Mesothelial cell of epicardium (in vitro differentiated cells): ENCODE measurements around the gene WDR46. TPM values are rescaled to one million over a fixed set of nuclear protein-coding genes. Genes with fewer than 3 reads are reported as not detected.

Experiments used
- DNase-seq, 2 experiments: peaks; one replicate each; pipeline ENCODE4 v3.0.0; 2021; ENCODE audit warnings: low spot score in 2 of 2; ENCODE audit not compliant: unreplicated experiment in 2 of 2
- H3K27ac Mint-ChIP-seq: 2 replicates; pipeline ENCODE4 v1.8.0; 2021; ENCODE audit warnings: mixed read lengths
- H3K27me3 Mint-ChIP-seq: 2 replicates; pipeline ENCODE4 v1.8.0; 2021; ENCODE audit warnings: low read depth, mixed read lengths
- H3K36me3 Mint-ChIP-seq: 2 replicates; pipeline ENCODE4 v1.8.0; 2021; ENCODE audit warnings: mixed read lengths
- H3K4me1 Mint-ChIP-seq: 2 replicates; pipeline ENCODE4 v1.8.0; 2021; ENCODE audit warnings: mixed read lengths
- H3K4me3 Mint-ChIP-seq: 2 replicates; pipeline ENCODE4 v1.8.0; 2021; ENCODE audit warnings: mild to moderate bottlenecking, moderate library complexity, mixed read lengths
- H3K9me3 Mint-ChIP-seq: 2 replicates; pipeline ENCODE4 v1.8.0; 2021; ENCODE audit warnings: mixed read lengths
- total RNA-seq: library from RNA; stranded (reverse); gene quantifications from 3 replicates; pipeline ENCODE4 v1.2.1, GENCODE V29; 2021
- TF ChIP-seq, protein P1 (sequence below): fragments of 200-600 bp; sonication (generic); IDR thresholded peaks from one replicate; pipeline ENCODE4 v1.5.0; 2021; ENCODE audit warnings: antibody characterized with exemption; ENCODE audit not compliant: unreplicated experiment

WDR46 gene, protein sequence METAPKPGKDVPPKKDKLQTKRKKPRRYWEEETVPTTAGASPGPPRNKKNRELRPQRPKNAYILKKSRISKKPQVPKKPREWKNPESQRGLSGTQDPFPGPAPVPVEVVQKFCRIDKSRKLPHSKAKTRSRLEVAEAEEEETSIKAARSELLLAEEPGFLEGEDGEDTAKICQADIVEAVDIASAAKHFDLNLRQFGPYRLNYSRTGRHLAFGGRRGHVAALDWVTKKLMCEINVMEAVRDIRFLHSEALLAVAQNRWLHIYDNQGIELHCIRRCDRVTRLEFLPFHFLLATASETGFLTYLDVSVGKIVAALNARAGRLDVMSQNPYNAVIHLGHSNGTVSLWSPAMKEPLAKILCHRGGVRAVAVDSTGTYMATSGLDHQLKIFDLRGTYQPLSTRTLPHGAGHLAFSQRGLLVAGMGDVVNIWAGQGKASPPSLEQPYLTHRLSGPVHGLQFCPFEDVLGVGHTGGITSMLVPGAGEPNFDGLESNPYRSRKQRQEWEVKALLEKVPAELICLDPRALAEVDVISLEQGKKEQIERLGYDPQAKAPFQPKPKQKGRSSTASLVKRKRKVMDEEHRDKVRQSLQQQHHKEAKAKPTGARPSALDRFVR
- total RNA-seq, result 46.2 to 53.6 TPM (median 52.0 TPM) in 3 replicates

DNA sequence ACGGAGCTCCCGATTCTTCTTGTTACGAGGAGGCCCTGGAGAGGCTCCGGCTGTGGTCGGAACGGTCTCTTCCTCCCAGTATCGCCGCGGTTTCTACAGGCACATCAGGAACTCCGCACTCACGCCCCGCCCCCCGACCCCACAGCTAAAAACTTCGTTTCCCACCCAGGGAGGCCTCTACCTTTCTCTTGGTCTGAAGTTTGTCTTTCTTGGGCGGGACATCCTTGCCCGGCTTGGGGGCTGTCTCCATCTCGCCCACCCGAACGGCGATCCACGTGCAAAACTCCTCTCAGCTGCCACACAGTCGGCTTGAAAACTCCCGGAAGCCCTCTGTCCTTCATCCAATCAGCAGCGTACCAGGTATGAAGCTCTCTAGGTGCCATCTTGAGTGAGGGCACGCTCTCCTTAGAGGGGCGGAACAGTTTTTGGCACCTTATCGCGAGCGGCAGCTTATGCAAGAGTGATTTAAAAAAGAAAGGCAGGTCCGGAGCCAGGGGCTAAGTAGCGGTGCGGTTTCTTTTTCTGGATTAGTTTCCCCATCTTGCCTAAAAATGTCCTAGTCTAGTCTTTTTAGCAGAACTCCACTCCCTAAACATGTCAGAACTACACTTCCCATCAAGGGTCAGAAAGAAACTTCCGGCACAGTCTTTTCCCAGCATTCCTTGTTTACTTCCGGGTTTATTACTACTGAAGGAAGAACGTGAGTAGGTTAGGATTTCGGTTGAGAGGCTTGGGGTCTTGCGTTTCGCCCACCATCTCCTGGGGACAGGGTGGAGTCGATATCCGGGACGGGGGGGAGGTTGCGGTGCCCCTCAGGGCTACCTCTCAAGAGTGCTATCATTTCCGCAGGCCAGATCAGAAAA, at the start of gene WDR46, which contains the start of gene PFDN6:
Gene WDR46, minus strand, starts transcription at position 319 of the 863 bp plus-strand sequence. Its CDS starts 69 bp downstream, at position 250.
Gene PFDN6, plus strand, starts transcription at position 681 of the 863 bp plus-strand sequence. CDS start 256 bp downstream, outside the sequence.
- DNase-seq, result peak in 1 of 2 experiments; percentile 75
- peak within 1 kb of the TSS; percentile 99 for H3K27ac Mint-ChIP-seq
- H3K36me3 Mint-ChIP-seq, result peaks cover 12% of the 10 kb centered on the region
- no peaks in the 10 kb centered on the region for H3K27me3 Mint-ChIP-seq
- H3K4me3 Mint-ChIP-seq, result peak within 1 kb of the TSS; percentile 99
- no peaks in the 10 kb centered on the region for H3K9me3 Mint-ChIP-seq
- H3K4me1 Mint-ChIP-seq, result peaks cover 29% of the 10 kb centered on the region
- TF ChIP-seq, protein P1, sequence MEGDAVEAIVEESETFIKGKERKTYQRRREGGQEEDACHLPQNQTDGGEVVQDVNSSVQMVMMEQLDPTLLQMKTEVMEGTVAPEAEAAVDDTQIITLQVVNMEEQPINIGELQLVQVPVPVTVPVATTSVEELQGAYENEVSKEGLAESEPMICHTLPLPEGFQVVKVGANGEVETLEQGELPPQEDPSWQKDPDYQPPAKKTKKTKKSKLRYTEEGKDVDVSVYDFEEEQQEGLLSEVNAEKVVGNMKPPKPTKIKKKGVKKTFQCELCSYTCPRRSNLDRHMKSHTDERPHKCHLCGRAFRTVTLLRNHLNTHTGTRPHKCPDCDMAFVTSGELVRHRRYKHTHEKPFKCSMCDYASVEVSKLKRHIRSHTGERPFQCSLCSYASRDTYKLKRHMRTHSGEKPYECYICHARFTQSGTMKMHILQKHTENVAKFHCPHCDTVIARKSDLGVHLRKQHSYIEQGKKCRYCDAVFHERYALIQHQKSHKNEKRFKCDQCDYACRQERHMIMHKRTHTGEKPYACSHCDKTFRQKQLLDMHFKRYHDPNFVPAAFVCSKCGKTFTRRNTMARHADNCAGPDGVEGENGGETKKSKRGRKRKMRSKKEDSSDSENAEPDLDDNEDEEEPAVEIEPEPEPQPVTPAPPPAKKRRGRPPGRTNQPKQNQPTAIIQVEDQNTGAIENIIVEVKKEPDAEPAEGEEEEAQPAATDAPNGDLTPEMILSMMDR, result no peak

- H3K27ac Mint-ChIP-seq, result no peak overlapping the region
- H3K4me3 Mint-ChIP-seq, result no peak overlapping the region
- no peaks in the 10 kb centered on the region for H3K36me3 Mint-ChIP-seq
- TF ChIP-seq, protein P1, result no peak
- no peaks in the 10 kb centered on the region for H3K27me3 Mint-ChIP-seq
- no peaks in the 10 kb centered on the region for H3K4me1 Mint-ChIP-seq
- no peak for DNase-seq
- no peaks in the 10 kb centered on the region for H3K9me3 Mint-ChIP-seq
Observed at GRCh38 chr6:33336495-33336894, 47.5 kb upstream of the WDR46 start.

- Mint-ChIP-seq H3K4me1 (no peaks in the 10 kb centered on the region), H3K9me3 (no peaks in the 10 kb centered on the region), H3K27me3 (peaks cover 2% of the 10 kb centered on the region), H3K36me3 (no peaks in the 10 kb centered on the region), H3K4me3 (no peak overlapping the region), H3K27ac (no peak overlapping the region)
- TF ChIP-seq, protein P1, result no peak
- DNase-seq, result no peak
Observed at GRCh38 chr6:33335916-33336315, 46.9 kb upstream of the WDR46 start.

GRCh38 chr6:33333666-33334065, 44.6 kb upstream of the WDR46 start:
- Mint-ChIP-seq H3K9me3 (no peaks in the 10 kb centered on the region), H3K4me3 (no peak overlapping the region), H3K36me3 (no peaks in the 10 kb centered on the region), H3K27ac (no peak overlapping the region), H3K4me1 (no peaks in the 10 kb centered on the region), H3K27me3 (peaks cover 5% of the 10 kb centered on the region)
- TF ChIP-seq, protein P1, result no peak
- DNase-seq, result no peak

DNA sequence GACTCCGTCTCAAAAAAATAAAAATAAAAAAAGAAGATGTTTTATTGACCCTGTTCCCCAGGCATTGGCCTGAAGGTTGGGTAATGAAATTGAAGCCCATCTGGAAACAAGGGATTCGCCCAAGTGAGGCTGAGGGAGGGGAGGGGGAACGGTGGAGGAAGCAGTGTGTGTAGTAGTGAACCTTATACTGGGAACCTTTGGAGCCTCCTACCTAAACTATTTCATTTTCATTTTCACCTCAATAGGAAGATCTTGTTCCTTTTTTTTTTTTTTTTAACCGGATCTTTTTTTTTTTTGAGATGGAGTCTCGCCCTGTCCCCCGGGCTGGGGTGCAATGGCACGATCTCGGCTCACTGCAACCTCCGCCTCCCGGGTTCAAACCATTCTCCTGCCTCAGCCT, 41.7 kb upstream of the WDR46 start:
- H3K4me1 Mint-ChIP-seq, result no peaks in the 10 kb centered on the region
- H3K36me3 Mint-ChIP-seq, result no peaks in the 10 kb centered on the region
- TF ChIP-seq, protein P1, result no peak
- H3K4me3 Mint-ChIP-seq, result no peak overlapping the region
- H3K27ac Mint-ChIP-seq, result no peak overlapping the region
- DNase-seq, result no peak
- no peaks in the 10 kb centered on the region for H3K9me3 Mint-ChIP-seq
- H3K27me3 Mint-ChIP-seq, result peaks cover 5% of the 10 kb centered on the region
